CD14-positive monocyte (primary cell): ENCODE measurements around the gene RAF1. TPM values are rescaled to one million over a fixed set of nuclear protein-coding genes. Genes with fewer than 3 reads are reported as not detected.

ENCODE experiments used
- DNase-seq, 3 donors: peaks; one replicate each; pipeline ENCODE4 v3.0.0-alpha.2; 2011 to 2022
- H2AFZ ChIP-seq: 2 replicates; pipeline ENCODE4 v1.6.0; 2012; ENCODE audit warnings: mild to moderate bottlenecking, low read depth, low read length, inconsistent platforms; ENCODE audit not compliant: insufficient read depth, poor library complexity, severe bottlenecking
- H3K27ac ChIP-seq, 2 donors: 1 replicate in 1 of 2; 2 replicates in 1 of 2; pipeline ENCODE4 v1.5.1; 2012 to 2013; ENCODE audit warnings: low read length in 2 of 2, control low read depth in 1 of 2, inconsistent platforms in 1 of 2, low read depth in 1 of 2, mild to moderate bottlenecking in 1 of 2
- H3K27me3 ChIP-seq, 2 donors: one replicate each; pipeline versions ENCODE4 v1.6.0 to v1.6.1; 2011 to 2013; ENCODE audit warnings: low read length in 2 of 2; ENCODE audit not compliant: control insufficient read depth in 2 of 2, insufficient read depth in 2 of 2
- H3K36me3 ChIP-seq, 2 donors: replicated peaks in 1 of 2; 1 replicate in 1 of 2; 2 replicates in 1 of 2; pipeline versions ENCODE4 v1.5.1 to v1.6.1; 2012 to 2013; ENCODE audit warnings: low read length in 2 of 2, control low read depth in 1 of 2, inconsistent platforms in 1 of 2, mild to moderate bottlenecking in 1 of 2; ENCODE audit not compliant: insufficient read depth in 2 of 2, control insufficient read depth in 1 of 2
- H3K4me1 ChIP-seq, 2 donors: 1 replicate in 1 of 2; 2 replicates in 1 of 2; pipeline versions ENCODE4 v1.5.1 to v1.6.1; 2012 to 2013; ENCODE audit warnings: low read length in 2 of 2, control low read depth in 1 of 2, inconsistent platforms in 1 of 2, mild to moderate bottlenecking in 1 of 2, moderate library complexity in 1 of 2; ENCODE audit not compliant: insufficient read depth in 2 of 2, control insufficient read depth in 1 of 2
- H3K4me2 ChIP-seq: replicated peaks from 2 replicates; pipeline ENCODE3; 2012; ENCODE audit warnings: low read length, moderate library complexity, mild to moderate bottlenecking; ENCODE audit not compliant: poor library complexity, severe bottlenecking; ENCODE audit errors: extremely low read depth
- H3K4me3 ChIP-seq, 3 experiments: fragments of 200-600 bp in 1 of 3; sonication (generic) in 1 of 3; replicated peaks in 1 of 3; 1 replicate in 2 of 3; 2 replicates in 1 of 3; pipeline ENCODE4 v1.5.1; 2011 to 2013; ENCODE audit warnings: low read length in 3 of 3, mild to moderate bottlenecking in 3 of 3, control low read depth in 2 of 3, low read depth in 2 of 3, inconsistent platforms in 1 of 3, moderate library complexity in 1 of 3
- H3K79me2 ChIP-seq: 2 replicates; pipeline ENCODE4 v1.6.0; 2012; ENCODE audit warnings: mild to moderate bottlenecking, control low read depth, inconsistent platforms, low read length, moderate library complexity; ENCODE audit not compliant: insufficient read depth
- H3K9ac ChIP-seq: 2 replicates; pipeline ENCODE4 v1.6.0; 2017; ENCODE audit warnings: low read length, mild to moderate bottlenecking; ENCODE audit not compliant: insufficient read depth, poor library complexity, severe bottlenecking
- H3K9me3 ChIP-seq, 2 donors: replicated peaks in 1 of 2; 1 replicate in 1 of 2; 2 replicates in 1 of 2; pipeline versions ENCODE4 v1.5.1 to v1.6.1; 2012 to 2013; ENCODE audit warnings: low read length in 2 of 2, control low read depth in 1 of 2; ENCODE audit not compliant: control insufficient read depth in 1 of 2, insufficient read depth in 1 of 2
- H4K20me1 ChIP-seq: 2 replicates; pipeline ENCODE4 v1.6.0; 2012; ENCODE audit warnings: mild to moderate bottlenecking, low read length, control low read depth, moderate library complexity; ENCODE audit not compliant: insufficient read depth
- H3K27ac Mint-ChIP-seq, 7 donors: one replicate each; pipeline ENCODE4 v1.8.0; 2020; ENCODE audit warnings: mild to moderate bottlenecking in 7 of 7, mixed read lengths in 7 of 7, moderate library complexity in 6 of 7, inconsistent platforms in 2 of 7
- H3K27me3 Mint-ChIP-seq, 3 donors: one replicate each; pipeline ENCODE4 v1.8.0; 2021 to 2022; ENCODE audit warnings: low read depth in 3 of 3, mild to moderate bottlenecking in 3 of 3, mixed read lengths in 3 of 3, moderate library complexity in 3 of 3, inconsistent platforms in 1 of 3
- H3K36me3 Mint-ChIP-seq, 2 donors: one replicate each; pipeline ENCODE4 v1.8.0; 2020; ENCODE audit warnings: mixed read lengths in 2 of 2, inconsistent platforms in 1 of 2, mild to moderate bottlenecking in 1 of 2
- H3K4me1 Mint-ChIP-seq: one replicate; pipeline ENCODE4 v1.8.0; 2020; ENCODE audit warnings: mild to moderate bottlenecking, mixed read lengths
- H3K4me3 Mint-ChIP-seq, 2 donors: one replicate each; pipeline ENCODE4 v1.8.0; 2020; ENCODE audit warnings: mild to moderate bottlenecking in 2 of 2, mixed read lengths in 2 of 2, moderate library complexity in 1 of 2
- H3K9me3 Mint-ChIP-seq, 7 donors: one replicate each; pipeline ENCODE4 v1.8.0; 2020 to 2022; ENCODE audit warnings: mixed read lengths in 7 of 7, mild to moderate bottlenecking in 6 of 7, moderate library complexity in 6 of 7, inconsistent platforms in 2 of 7
- CTCF ChIP-seq: fragments of 200-600 bp; IDR thresholded peaks from one replicate; pipeline ENCODE4 v1.8.0; 2022; ENCODE audit warnings: antibody characterized with exemption, mild to moderate bottlenecking
- WGBS: methylation state at CpG from one replicate; pipeline ENCODE4 v1.1.5; 2013; ENCODE audit warnings: missing lambda C conversion rate; ENCODE audit not compliant: insufficient coverage; 5-methylcytosine and 5-hydroxymethylcytosine counted together
- intact Hi-C, 2 donors: fragments of 100-400 bp; cut with micrococcal nuclease; formaldehyde crosslinking; loops; one replicate each; pipeline versions ENCODE4 v1.15.0 to v1.15.1; 2023
- polyA plus RNA-seq, 3 donors: library from polyadenylated mRNA; depleted of rRNA in 1 of 3; unstranded in 2 of 3; stranded (reverse) in 1 of 3; fragments of 300-500 nt in 2 of 3; fragments of >200 nt in 1 of 3; fragmentation: Illumina TruSeq in 2 of 3; gene quantifications; 1 replicate in 2 of 3; 2 replicates in 1 of 3; pipeline ENCODE4 v1.2.3, GENCODE V29; 2012 to 2021

The RAF1 gene
- polyA plus RNA-seq, 3 donors: 73.0 to 181 (median 79.5) TPM

DNA sequence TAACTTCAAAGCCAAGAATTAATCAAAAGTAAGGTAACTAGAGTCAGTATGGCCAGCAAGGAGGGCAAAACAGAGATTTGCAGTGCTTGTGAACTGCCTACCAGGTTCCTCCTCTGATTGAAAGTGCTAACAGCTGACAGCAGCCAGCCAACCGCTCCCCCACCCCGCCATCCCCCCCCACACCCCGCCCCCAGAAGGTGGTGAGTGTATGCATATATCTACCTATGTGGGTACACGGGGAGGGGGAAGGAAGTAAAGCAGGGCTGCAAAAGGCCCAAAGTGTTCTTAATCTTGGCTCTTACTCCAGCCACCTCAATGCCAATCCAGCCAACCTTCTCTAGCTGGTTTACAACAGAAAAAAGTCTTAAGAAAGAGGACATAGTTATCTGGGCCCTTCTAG is 50.7 kb downstream of the RAF1 start:
- H3K36me3 Mint-ChIP-seq: peaks cover 49 to 75% of the 10 kb centered on the region in 2 donors
- peaks cover 2% of the 10 kb centered on the region for H3K4me1 Mint-ChIP-seq
- H3K9ac ChIP-seq: no peak overlapping the region
- no peaks in the 10 kb centered on the region for H3K27me3 Mint-ChIP-seq
- no peak overlapping the region for H3K4me3 ChIP-seq
- no peaks in the 10 kb centered on the region for H3K9me3 Mint-ChIP-seq
- H3K4me3 Mint-ChIP-seq: no peak overlapping the region
- peaks cover 99% of the 10 kb centered on the region for H4K20me1 ChIP-seq
- no peak overlapping the region for H3K4me2 ChIP-seq
- no peak for DNase-seq
- H3K27me3 ChIP-seq: no peaks in the 10 kb centered on the region
- intact Hi-C loops: no loop called here
- peaks cover 78 to 96% of the 10 kb centered on the region in 2 donors for H3K36me3 ChIP-seq
- peak overlapping the region in 1 of 2 donors; percentile 53 for H3K27ac ChIP-seq
- no peaks in the 10 kb centered on the region for H3K4me1 ChIP-seq
- no CpG with 5 or more reads among the region's 4 CpGs for WGBS
- no peak overlapping the region for H2AFZ ChIP-seq
- TF ChIP-seq CTCF: no peak
- no peaks in the 10 kb centered on the region for H3K9me3 ChIP-seq
- H3K79me2 ChIP-seq: peaks cover 82% of the 10 kb centered on the region
- peak overlapping the region in 2 of 7 donors; percentile 33 to 69 for H3K27ac Mint-ChIP-seq

- no peak for DNase-seq
- H4K20me1 ChIP-seq: peaks cover 95% of the 10 kb centered on the region
- no peaks in the 10 kb centered on the region for H3K4me1 ChIP-seq
- no CpG with 5 or more reads among the region's 6 CpGs for WGBS
- H3K27ac ChIP-seq: peak overlapping the region in 1 of 2 donors; percentile 53
- peak overlapping the region in 1 of 7 donors; percentile 33 for H3K27ac Mint-ChIP-seq
- peaks cover 2% of the 10 kb centered on the region for H3K4me1 Mint-ChIP-seq
- H3K9me3 ChIP-seq: no peaks in the 10 kb centered on the region
- H3K4me3 Mint-ChIP-seq: no peak overlapping the region
- H3K9me3 Mint-ChIP-seq: no peaks in the 10 kb centered on the region
- no peak overlapping the region for H3K4me2 ChIP-seq
- H2AFZ ChIP-seq: no peak overlapping the region
- peaks cover 78 to 96% of the 10 kb centered on the region in 2 donors for H3K36me3 ChIP-seq
- no peaks in the 10 kb centered on the region for H3K27me3 Mint-ChIP-seq
- H3K79me2 ChIP-seq: peaks cover 76% of the 10 kb centered on the region
- H3K36me3 Mint-ChIP-seq: peaks cover 52 to 75% of the 10 kb centered on the region in 2 donors
- no peak overlapping the region for H3K4me3 ChIP-seq
- H3K27me3 ChIP-seq: no peaks in the 10 kb centered on the region
- intact Hi-C loops: no loop called here
- no peak overlapping the region for H3K9ac ChIP-seq
- no peak for TF ChIP-seq CTCF
Observed at GRCh38 chr3:12612514-12613226, 51.2 kb downstream of the RAF1 start.
